ENCODE data around the gene GIMAP2.

GIMAP2 gene

DNA sequence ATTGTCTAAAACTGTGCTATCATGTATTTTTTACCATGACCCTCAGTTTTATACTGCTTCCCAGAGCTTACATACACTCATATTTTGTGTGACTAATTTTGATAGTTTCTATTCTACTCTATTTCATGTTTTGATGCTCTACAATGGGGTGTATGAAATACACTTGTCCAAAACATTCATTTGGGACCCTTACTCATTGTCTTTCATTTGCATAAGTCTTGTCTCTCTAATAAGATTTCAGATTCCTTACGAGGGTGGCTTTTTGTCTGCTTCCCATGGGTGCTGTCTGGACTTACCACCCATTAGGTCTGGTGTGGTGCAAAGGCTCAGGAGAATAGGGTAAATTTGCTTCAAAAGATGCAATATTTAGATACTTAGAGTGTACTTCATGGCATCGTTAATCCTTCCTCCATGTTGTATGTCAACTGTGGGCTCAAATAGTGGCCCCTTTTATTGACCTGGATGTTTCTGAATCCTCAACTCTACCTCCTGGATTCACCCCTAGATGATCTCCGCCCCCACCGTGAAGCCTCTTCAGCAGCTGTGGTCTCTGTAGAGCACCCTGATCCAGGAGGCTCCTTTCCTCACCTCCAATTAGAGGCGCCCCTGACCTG, 48.1 kb downstream of the GIMAP2 start:
- no peak for DNase-seq (ENCODE audit: low read depth in 3 of 3)

- no peak for DNase-seq (ENCODE audit: low read depth in 3 of 3)
These were observed 48.7 kb downstream of the GIMAP2 start for GRCh38 chr7:150734254-150734653.

- DNase-seq (ENCODE audit: low read depth in 3 of 3) = no peak
These were observed 50.3 kb downstream of the GIMAP2 start for GRCh38 chr7:150735596-150736358.

- no peak for DNase-seq (ENCODE audit: low read depth in 3 of 3)
These were observed 51.4 kb downstream of the GIMAP2 start for GRCh38 chr7:150736864-150737263.

GRCh38 chr7:150737265-150738055, 52.0 kb downstream of the GIMAP2 start, which contains the start of gene GIMAP5:
Gene GIMAP5 (plus strand): TSS chr7:150737418. CDS start chr7:150740885, 3,467 bp downstream.
- DNase-seq (ENCODE audit: low read depth in 3 of 3) = no peak

DNA sequence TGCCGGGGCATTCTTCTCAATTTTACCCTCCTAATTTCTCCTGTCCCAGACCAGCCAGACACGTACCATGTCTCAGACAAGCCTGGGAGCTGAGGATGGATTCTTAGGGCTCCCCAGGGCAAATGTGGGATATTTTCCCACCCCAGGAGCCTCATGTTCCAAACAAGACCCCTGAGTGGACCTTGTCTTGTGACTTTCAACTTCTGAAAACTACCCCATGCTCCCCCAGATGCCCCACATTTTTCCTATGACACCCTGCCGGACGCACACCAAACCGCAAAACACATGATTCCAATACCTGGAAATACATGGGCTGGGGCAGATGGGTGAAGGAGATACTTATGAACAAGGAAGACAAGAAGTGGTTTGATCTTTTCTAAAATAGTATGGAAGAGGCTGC, 52.6 kb downstream of the GIMAP2 start:
- DNase-seq (ENCODE audit: low read depth in 3 of 3) = no peak

DNA sequence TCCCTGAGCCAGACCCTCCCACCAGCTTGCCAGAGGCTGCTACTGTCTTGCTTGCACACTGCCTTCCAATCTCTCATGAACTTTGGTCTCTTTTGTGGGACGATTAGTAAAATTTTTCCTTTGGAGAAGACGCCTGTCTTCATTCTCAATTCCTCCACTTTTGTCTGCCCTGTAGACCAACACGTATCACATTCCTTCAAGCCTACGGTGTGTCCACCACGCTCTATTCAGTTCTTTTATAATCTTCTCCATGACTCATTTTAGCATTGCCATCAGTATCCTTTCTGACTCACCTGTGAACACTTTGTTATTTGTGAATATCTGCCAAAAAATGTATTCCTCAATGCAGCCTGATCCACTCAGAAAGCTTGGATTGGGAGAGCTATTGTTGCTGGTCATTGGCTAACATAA, 53.1 kb downstream of the GIMAP2 start:
- no peak for DNase-seq (ENCODE audit: low read depth in 3 of 3)

DNA sequence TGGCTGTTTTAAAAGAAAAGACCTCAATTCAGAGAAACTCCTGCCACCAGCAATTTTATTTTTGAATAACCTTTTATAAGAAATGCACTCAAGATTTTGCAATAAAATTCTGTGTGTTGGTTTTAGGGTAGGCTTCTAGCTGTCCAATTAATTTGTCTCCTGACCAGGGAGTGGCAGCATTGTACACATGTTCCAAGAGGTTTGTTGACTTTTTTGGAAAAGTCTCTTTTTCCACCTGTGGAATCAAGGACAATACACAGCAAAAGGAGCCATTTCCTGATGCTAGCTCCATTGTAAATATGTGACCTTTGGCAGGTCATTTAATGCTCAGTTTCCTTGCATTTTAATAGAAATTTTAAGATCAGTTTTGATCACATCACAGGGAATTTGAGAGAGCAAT, 53.5 kb downstream of the GIMAP2 start:
- no peak for DNase-seq (ENCODE audit: low read depth in 3 of 3)

- no peak for DNase-seq (ENCODE audit: low read depth in 3 of 3)
These were observed 54.5 kb downstream of the GIMAP2 start for GRCh38 chr7:150740053-150740452.

GRCh38 chr7:150742286-150742968, 56.9 kb downstream of the GIMAP2 start:
- DNase-seq (ENCODE audit: low read depth in 3 of 3) = no peak
